Spleen (tissue), 7 donors: ENCODE results near the gene SAMD14.

ENCODE experiments used
- CTCF ChIP-seq, 11 experiments: fragments of 200-600 bp in 7 of 11; fragments of 450-650 bp in 4 of 11; sonication (generic) in 4 of 11; IDR thresholded peaks in 8 of 11; conservative IDR thresholded peaks in 3 of 11; 1 replicate in 7 of 11; 2 replicates in 4 of 11; pipeline versions ENCODE4 v1.4.0 to v1.8.0; 2016 to 2021; ENCODE audit warnings: antibody characterized with exemption in 11 of 11, inconsistent platforms in 4 of 11, mild to moderate bottlenecking in 1 of 11
- POLR2A ChIP-seq, 3 donors: fragments of 450-650 bp; IDR thresholded peaks; one replicate each; pipeline ENCODE4 v1.5.1; 2017; ENCODE audit warnings: antibody characterized with exemption in 3 of 3, mild to moderate bottlenecking in 1 of 3
- POLR2AphosphoS5 ChIP-seq, 3 donors: sonication (generic); formaldehyde crosslinking; IDR thresholded peaks; one replicate each; pipeline ENCODE4 v1.5.1; 2017; ENCODE audit warnings: antibody characterized with exemption in 3 of 3
- donor health status: DM: no; HTN: no; CAD: no; lungs with moderate emphysema.
- donor health status: DM: no; HTN: no; CAD: no.
- donor health status: DM: no; HTN: no; CAD: no.

GRCh38 chr17:50155115-50155819 lies 25.3 kb upstream of the SAMD14 start:
- no peak for TF ChIP-seq CTCF (IDR thresholded peaks at IDR 0.05 in 8 of 11, conservative IDR thresholded peaks at IDR 0.05 in 3 of 11)
- no peak for TF ChIP-seq POLR2A (IDR thresholded peaks at IDR 0.05)
- TF ChIP-seq POLR2AphosphoS5 (IDR thresholded peaks at IDR 0.05) = no peak
